HL-60 (cell line): Measurements from ENCODE around the gene IGLL5.

Experiments
- GABPA ChIP-seq: IDR thresholded peaks from 2 replicates; pipeline ENCODE4 v1.6.1; 2012; ENCODE audit warnings: low read depth
- POLR2AphosphoS5 ChIP-seq: IDR thresholded peaks from 2 replicates; pipeline ENCODE4 v1.6.1; 2012; ENCODE audit warnings: low read depth
- TF ChIP-seq, protein P1 (sequence below): IDR thresholded peaks from one replicate; pipeline ENCODE4 v1.5.1; 2011; ENCODE audit warnings: low read length, control low read depth, inconsistent platforms; ENCODE audit not compliant: insufficient read depth
- TF ChIP-seq, protein P2 (sequence below): IDR thresholded peaks from 2 replicates; pipeline ENCODE4 v1.6.1; 2012; ENCODE audit warnings: low read depth; ENCODE audit not compliant: insufficient replicate concordance

DNA sequence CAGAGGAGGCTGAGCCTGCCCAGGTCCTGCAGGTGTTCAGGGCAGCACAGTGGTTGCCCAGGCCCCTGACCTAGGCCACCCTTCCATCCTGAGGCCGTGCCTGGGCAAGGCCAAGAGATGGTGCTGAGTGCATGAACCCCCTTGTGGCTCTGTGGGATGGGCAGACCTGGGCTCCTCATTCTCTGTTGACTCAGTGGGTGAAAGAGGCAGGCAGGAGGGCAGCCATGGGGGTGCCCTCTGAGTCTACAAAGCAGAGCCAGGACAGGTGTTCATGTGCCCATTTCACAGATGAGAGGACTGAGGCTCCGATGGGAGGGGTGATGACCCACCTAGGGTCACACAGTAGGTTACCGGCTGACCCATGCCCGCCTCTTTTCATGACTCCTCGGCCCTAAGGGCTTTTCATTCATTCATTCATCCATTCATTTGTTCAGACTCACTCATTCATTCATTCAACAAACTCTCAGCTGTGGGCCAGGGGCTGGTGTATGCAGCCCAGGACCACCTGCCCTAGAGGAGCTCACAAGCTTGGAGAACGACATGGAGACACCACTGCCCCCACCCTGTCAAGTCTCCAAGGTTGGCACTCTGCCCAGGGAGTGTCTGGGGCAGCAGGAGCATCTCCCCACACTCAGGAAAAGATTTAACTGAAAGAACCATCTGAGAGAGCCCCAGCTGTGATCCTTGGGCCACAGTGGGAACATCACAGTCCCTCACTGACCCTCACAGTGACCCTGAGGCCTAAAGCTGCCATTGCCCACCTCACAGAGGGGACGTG is 40.5 kb downstream of the IGLL5 start:
- TF ChIP-seq, protein P1, sequence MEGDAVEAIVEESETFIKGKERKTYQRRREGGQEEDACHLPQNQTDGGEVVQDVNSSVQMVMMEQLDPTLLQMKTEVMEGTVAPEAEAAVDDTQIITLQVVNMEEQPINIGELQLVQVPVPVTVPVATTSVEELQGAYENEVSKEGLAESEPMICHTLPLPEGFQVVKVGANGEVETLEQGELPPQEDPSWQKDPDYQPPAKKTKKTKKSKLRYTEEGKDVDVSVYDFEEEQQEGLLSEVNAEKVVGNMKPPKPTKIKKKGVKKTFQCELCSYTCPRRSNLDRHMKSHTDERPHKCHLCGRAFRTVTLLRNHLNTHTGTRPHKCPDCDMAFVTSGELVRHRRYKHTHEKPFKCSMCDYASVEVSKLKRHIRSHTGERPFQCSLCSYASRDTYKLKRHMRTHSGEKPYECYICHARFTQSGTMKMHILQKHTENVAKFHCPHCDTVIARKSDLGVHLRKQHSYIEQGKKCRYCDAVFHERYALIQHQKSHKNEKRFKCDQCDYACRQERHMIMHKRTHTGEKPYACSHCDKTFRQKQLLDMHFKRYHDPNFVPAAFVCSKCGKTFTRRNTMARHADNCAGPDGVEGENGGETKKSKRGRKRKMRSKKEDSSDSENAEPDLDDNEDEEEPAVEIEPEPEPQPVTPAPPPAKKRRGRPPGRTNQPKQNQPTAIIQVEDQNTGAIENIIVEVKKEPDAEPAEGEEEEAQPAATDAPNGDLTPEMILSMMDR: no peak
- TF ChIP-seq, protein P2, sequence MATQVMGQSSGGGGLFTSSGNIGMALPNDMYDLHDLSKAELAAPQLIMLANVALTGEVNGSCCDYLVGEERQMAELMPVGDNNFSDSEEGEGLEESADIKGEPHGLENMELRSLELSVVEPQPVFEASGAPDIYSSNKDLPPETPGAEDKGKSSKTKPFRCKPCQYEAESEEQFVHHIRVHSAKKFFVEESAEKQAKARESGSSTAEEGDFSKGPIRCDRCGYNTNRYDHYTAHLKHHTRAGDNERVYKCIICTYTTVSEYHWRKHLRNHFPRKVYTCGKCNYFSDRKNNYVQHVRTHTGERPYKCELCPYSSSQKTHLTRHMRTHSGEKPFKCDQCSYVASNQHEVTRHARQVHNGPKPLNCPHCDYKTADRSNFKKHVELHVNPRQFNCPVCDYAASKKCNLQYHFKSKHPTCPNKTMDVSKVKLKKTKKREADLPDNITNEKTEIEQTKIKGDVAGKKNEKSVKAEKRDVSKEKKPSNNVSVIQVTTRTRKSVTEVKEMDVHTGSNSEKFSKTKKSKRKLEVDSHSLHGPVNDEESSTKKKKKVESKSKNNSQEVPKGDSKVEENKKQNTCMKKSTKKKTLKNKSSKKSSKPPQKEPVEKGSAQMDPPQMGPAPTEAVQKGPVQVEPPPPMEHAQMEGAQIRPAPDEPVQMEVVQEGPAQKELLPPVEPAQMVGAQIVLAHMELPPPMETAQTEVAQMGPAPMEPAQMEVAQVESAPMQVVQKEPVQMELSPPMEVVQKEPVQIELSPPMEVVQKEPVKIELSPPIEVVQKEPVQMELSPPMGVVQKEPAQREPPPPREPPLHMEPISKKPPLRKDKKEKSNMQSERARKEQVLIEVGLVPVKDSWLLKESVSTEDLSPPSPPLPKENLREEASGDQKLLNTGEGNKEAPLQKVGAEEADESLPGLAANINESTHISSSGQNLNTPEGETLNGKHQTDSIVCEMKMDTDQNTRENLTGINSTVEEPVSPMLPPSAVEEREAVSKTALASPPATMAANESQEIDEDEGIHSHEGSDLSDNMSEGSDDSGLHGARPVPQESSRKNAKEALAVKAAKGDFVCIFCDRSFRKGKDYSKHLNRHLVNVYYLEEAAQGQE: no peak
- TF ChIP-seq POLR2AphosphoS5 (no peak), GABPA (no peak)
